Trophoblast cell (in vitro differentiated cells and primary cell): ENCODE measurements around the gene ELF3.

Experiments used
- DNase-seq, 2 donors: peaks; one replicate each; pipeline ENCODE4 v3.0.0-alpha.2; 2016
- H2AFZ ChIP-seq: 2 replicates; pipeline ENCODE4 v1.6.1; 2013; ENCODE audit warnings: low read length, moderate library complexity, mild to moderate bottlenecking; ENCODE audit not compliant: insufficient read depth, poor library complexity
- H2AK5ac ChIP-seq: 2 replicates; pipeline ENCODE4 v1.6.1; 2013; ENCODE audit warnings: mild to moderate bottlenecking, low read length
- H2BK120ac ChIP-seq: 2 replicates; pipeline ENCODE4 v1.6.1; 2013; ENCODE audit warnings: low read length, mild to moderate bottlenecking, moderate library complexity; ENCODE audit not compliant: insufficient read depth, poor library complexity
- H2BK12ac ChIP-seq: 2 replicates; pipeline ENCODE4 v1.6.1; 2013; ENCODE audit warnings: mild to moderate bottlenecking, low read length, moderate library complexity
- H2BK5ac ChIP-seq: 2 replicates; pipeline ENCODE4 v1.6.1; 2013; ENCODE audit warnings: low read length, low read depth, moderate library complexity, mild to moderate bottlenecking; ENCODE audit not compliant: poor library complexity
- H3K14ac ChIP-seq: 2 replicates; pipeline ENCODE4 v1.6.1; 2013; ENCODE audit warnings: mild to moderate bottlenecking, low read length
- H3K18ac ChIP-seq: 2 replicates; pipeline ENCODE4 v1.6.1; 2013; ENCODE audit warnings: mild to moderate bottlenecking, low read length
- H3K23ac ChIP-seq: 2 replicates; pipeline ENCODE4 v1.6.1; 2013; ENCODE audit warnings: low read length
- H3K27ac ChIP-seq: 2 replicates; pipeline ENCODE4 v1.5.1; 2013; ENCODE audit warnings: low read depth, mild to moderate bottlenecking, inconsistent platforms, low read length, moderate library complexity
- H3K27me3 ChIP-seq: 2 replicates; pipeline ENCODE4 v1.6.1; 2013; ENCODE audit warnings: inconsistent platforms, mild to moderate bottlenecking, low read length, moderate library complexity; ENCODE audit not compliant: insufficient read depth
- H3K36me3 ChIP-seq, 2 experiments: 1 replicate in 1 of 2; 2 replicates in 1 of 2; pipeline ENCODE4 v1.6.1; 2013; ENCODE audit warnings: low read length in 2 of 2, mild to moderate bottlenecking in 2 of 2, moderate library complexity in 1 of 2; ENCODE audit not compliant: insufficient read depth in 2 of 2, control insufficient read depth in 1 of 2
- H3K4ac ChIP-seq: 2 replicates; pipeline ENCODE4 v1.6.1; 2013; ENCODE audit warnings: low read depth, mild to moderate bottlenecking, low read length, moderate library complexity
- H3K4me1 ChIP-seq, 2 experiments: 1 replicate in 1 of 2; 2 replicates in 1 of 2; pipeline ENCODE4 v1.6.1; 2013; ENCODE audit warnings: low read length in 2 of 2, mild to moderate bottlenecking in 2 of 2, moderate library complexity in 1 of 2; ENCODE audit not compliant: insufficient read depth in 2 of 2, control insufficient read depth in 1 of 2
- H3K4me2 ChIP-seq: 2 replicates; pipeline ENCODE4 v1.6.1; 2013; ENCODE audit warnings: inconsistent platforms, mild to moderate bottlenecking, low read length, moderate library complexity
- H3K4me3 ChIP-seq: 2 replicates; pipeline ENCODE4 v1.5.1; 2013; ENCODE audit warnings: mild to moderate bottlenecking, low read depth, low read length, inconsistent platforms
- H3K79me1 ChIP-seq: one replicate; pipeline ENCODE4 v1.6.1; 2013; ENCODE audit warnings: low read length
- H3K79me2 ChIP-seq: 2 replicates; pipeline ENCODE4 v1.6.1; 2013; ENCODE audit warnings: low read length, mild to moderate bottlenecking; ENCODE audit not compliant: control insufficient read depth, insufficient read depth, poor library complexity
- H3K9ac ChIP-seq: 2 replicates; pipeline ENCODE4 v1.6.1; 2013; ENCODE audit warnings: mild to moderate bottlenecking, low read length
- H3K9me3 ChIP-seq: 2 replicates; pipeline ENCODE4 v1.6.1; 2013; ENCODE audit warnings: low read depth, mild to moderate bottlenecking, control low read depth, inconsistent platforms, low read length; ENCODE audit not compliant: insufficient read depth
- H4K12ac ChIP-seq: 2 replicates; pipeline ENCODE4 v1.6.1; 2013; ENCODE audit warnings: low read depth, mild to moderate bottlenecking, low read length, moderate library complexity
- H4K8ac ChIP-seq: 2 replicates; pipeline ENCODE4 v1.6.1; 2013; ENCODE audit warnings: low read depth, mild to moderate bottlenecking, low read length, moderate library complexity
- H4K91ac ChIP-seq: one replicate; pipeline ENCODE4 v1.6.1; 2013; ENCODE audit warnings: low read depth, mild to moderate bottlenecking, low read length, moderate library complexity
- WGBS: extraction: QIAGEN DNeasy Blood & Tissue Kit; methylation state at CpG from one replicate; pipeline ENCODE4 v1.1.7; 2013; ENCODE audit warnings: missing lambda C conversion rate; ENCODE audit not compliant: insufficient read length, insufficient coverage; ENCODE audit errors: extremely low coverage; 5-methylcytosine and 5-hydroxymethylcytosine counted together

Gene ELF3

GRCh38 chr1:202023001-202023433 lies 12.6 kb downstream of the ELF3 start:
- no peak overlapping the region for H4K8ac ChIP-seq
- no peak overlapping the region for H4K12ac ChIP-seq
- H3K4me1 ChIP-seq: peaks cover 14 to 21% of the 10 kb centered on the region in 2 experiments
- no peak overlapping the region for H3K27ac ChIP-seq
- H2AFZ ChIP-seq: no peak overlapping the region
- no CpG with 5 or more reads among the region's 6 CpGs for WGBS
- H2BK12ac ChIP-seq: no peak overlapping the region
- peak; percentile 97 to 98 for DNase-seq
- H3K4me3 ChIP-seq: no peak overlapping the region
- H4K91ac ChIP-seq: peak overlapping the region; percentile 23
- no peak overlapping the region for H3K23ac ChIP-seq
- H2BK5ac ChIP-seq: no peak overlapping the region
- H3K9ac ChIP-seq: no peak overlapping the region
- no peaks in the 10 kb centered on the region for H3K79me2 ChIP-seq
- H3K9me3 ChIP-seq: no peaks in the 10 kb centered on the region
- no peak overlapping the region for H2AK5ac ChIP-seq
- peaks cover 8% of the 10 kb centered on the region for H3K79me1 ChIP-seq
- no peak overlapping the region for H3K18ac ChIP-seq
- no peaks in the 10 kb centered on the region for H3K27me3 ChIP-seq
- no peak overlapping the region for H3K4me2 ChIP-seq
- no peak overlapping the region for H2BK120ac ChIP-seq
- no peak overlapping the region for H3K4ac ChIP-seq
- no peak overlapping the region for H3K14ac ChIP-seq
- H3K36me3 ChIP-seq: no peaks in the 10 kb centered on the region

- no peaks in the 10 kb centered on the region for H3K9me3 ChIP-seq
- no peak for DNase-seq
- no peak overlapping the region for H3K4ac ChIP-seq
- H3K27ac ChIP-seq: no peak overlapping the region
- H3K23ac ChIP-seq: no peak overlapping the region
- no peaks in the 10 kb centered on the region for H3K27me3 ChIP-seq
- WGBS: no CpG with 5 or more reads among the region's 5 CpGs
- H2BK12ac ChIP-seq: no peak overlapping the region
- no peak overlapping the region for H4K8ac ChIP-seq
- no peak overlapping the region for H3K9ac ChIP-seq
- H2AK5ac ChIP-seq: no peak overlapping the region
- H3K18ac ChIP-seq: no peak overlapping the region
- H2BK5ac ChIP-seq: no peak overlapping the region
- peaks cover 4% of the 10 kb centered on the region for H3K79me1 ChIP-seq
- no peak overlapping the region for H2BK120ac ChIP-seq
- H3K4me2 ChIP-seq: no peak overlapping the region
- no peak overlapping the region for H2AFZ ChIP-seq
- no peaks in the 10 kb centered on the region for H3K36me3 ChIP-seq
- H3K79me2 ChIP-seq: peaks cover under 1% of the 10 kb centered on the region
- H3K14ac ChIP-seq: no peak overlapping the region
- H3K4me3 ChIP-seq: no peak overlapping the region
- no peak overlapping the region for H4K12ac ChIP-seq
- H4K91ac ChIP-seq: no peak overlapping the region
- H3K4me1 ChIP-seq: peaks cover 2 to 7% of the 10 kb centered on the region in 2 experiments
Observed at GRCh38 chr1:202029171-202029665, 18.8 kb downstream of the ELF3 start.

- peaks cover 8% of the 10 kb centered on the region for H3K79me1 ChIP-seq
- H3K9me3 ChIP-seq: no peaks in the 10 kb centered on the region
- H3K4me2 ChIP-seq: no peak overlapping the region
- H3K4ac ChIP-seq: no peak overlapping the region
- H3K27me3 ChIP-seq: no peaks in the 10 kb centered on the region
- no peak overlapping the region for H2BK120ac ChIP-seq
- H3K18ac ChIP-seq: no peak overlapping the region
- H3K4me3 ChIP-seq: no peak overlapping the region
- H4K8ac ChIP-seq: no peak overlapping the region
- no CpG with 5 or more reads among the region's 2 CpGs for WGBS
- H3K27ac ChIP-seq: no peak overlapping the region
- peaks cover 5 to 11% of the 10 kb centered on the region in 2 experiments for H3K4me1 ChIP-seq
- H3K23ac ChIP-seq: no peak overlapping the region
- H3K79me2 ChIP-seq: peaks cover 4% of the 10 kb centered on the region
- DNase-seq: no peak
- H4K91ac ChIP-seq: no peak overlapping the region
- no peak overlapping the region for H3K14ac ChIP-seq
- no peak overlapping the region for H2AK5ac ChIP-seq
- H2BK12ac ChIP-seq: peak overlapping the region; percentile 31
- H4K12ac ChIP-seq: no peak overlapping the region
- H3K36me3 ChIP-seq: no peaks in the 10 kb centered on the region
- no peak overlapping the region for H2AFZ ChIP-seq
- no peak overlapping the region for H3K9ac ChIP-seq
- no peak overlapping the region for H2BK5ac ChIP-seq
Observed at GRCh38 chr1:202029727-202030126, 19.3 kb downstream of the ELF3 start.

- Histone ChIP-seq H3K79me2 (peaks cover 4% of the 10 kb centered on the region), H3K4me2 (no peak overlapping the region), H2BK12ac (no peak overlapping the region), H3K4me3 (no peak overlapping the region), H2AFZ (no peak overlapping the region), H4K8ac (no peak overlapping the region), H3K4ac (no peak overlapping the region), H3K4me1 (peaks cover 7 to 11% of the 10 kb centered on the region in 2 experiments), H3K14ac (no peak overlapping the region), H3K27me3 (no peaks in the 10 kb centered on the region), H3K23ac (no peak overlapping the region), H2BK120ac (no peak overlapping the region), H3K18ac (no peak overlapping the region), H3K36me3 (no peaks in the 10 kb centered on the region), H3K9me3 (no peaks in the 10 kb centered on the region), H2BK5ac (no peak overlapping the region), H3K27ac (no peak overlapping the region), H2AK5ac (no peak overlapping the region), H4K91ac (no peak overlapping the region), H4K12ac (no peak overlapping the region), H3K9ac (no peak overlapping the region), H3K79me1 (peaks cover 9% of the 10 kb centered on the region)
- DNase-seq: no peak
- no CpG with 5 or more reads among the region's 4 CpGs for WGBS
Observed at GRCh38 chr1:202031796-202032195, 21.4 kb downstream of the ELF3 start.
